PC-3 (cell line): ENCODE results near the gene NKD2. TPM values are rescaled to one million over a fixed set of nuclear protein-coding genes. Genes with fewer than 3 reads are reported as not detected.

Experiments
- ATAC-seq: fragments of 200-7000 bp; cut with Tn5 transposase; 2 replicates; pipeline ENCODE4 v1.9.1; 2020; ENCODE audit warnings: mild to moderate bottlenecking, moderate library complexity
- BruUV-seq: library from RNA; stranded (reverse); fragments of 400-500 nt; replicated peaks from 2 replicates; lab custom pipeline; 2021; lab: Mats Ljungman, UMichigan
- CTCF ChIA-PET: fragments of 300-600 bp; sonication (Branson Sonifier 250); formaldehyde crosslinking; loops from one replicate; lab custom pipeline; 2022; ENCODE audit warnings: antibody characterized with exemption; lab: Charles Lee
- POLR2A ChIA-PET: fragments of 300-600 bp; sonication (Branson Sonifier 250); formaldehyde crosslinking; loops from one replicate; lab custom pipeline; 2022; ENCODE audit warnings: antibody characterized with exemption; ENCODE audit not compliant: unreplicated experiment; lab: Charles Lee
- DNase-seq: peaks from one replicate; pipeline ENCODE4 v3.0.0-alpha.2; 2015
- H2AFZ ChIP-seq: fragments of 300-600 bp; sonication (generic); 2 replicates; pipeline ENCODE4 v1.6.0; 2016; ENCODE audit warnings: antibody characterized with exemption, low read length
- H3F3A ChIP-seq: fragments of 300-600 bp; sonication (generic); one replicate; pipeline ENCODE4 v1.6.0; 2017; ENCODE audit warnings: antibody characterized with exemption, low read length, control low read depth, mild to moderate bottlenecking; ENCODE audit not compliant: unreplicated experiment
- H3K27ac ChIP-seq: fragments of 300-600 bp; sonication (generic); 2 replicates; pipeline ENCODE4 v1.5.1; 2016; ENCODE audit warnings: mild to moderate bottlenecking, low read length
- H3K27me3 ChIP-seq: fragments of 300-600 bp; sonication (generic); 2 replicates; pipeline ENCODE4 v1.6.1; 2016; ENCODE audit warnings: low read length, mixed read lengths
- H3K36me3 ChIP-seq: fragments of 300-600 bp; sonication (generic); 2 replicates; pipeline ENCODE4 v1.6.1; 2016; ENCODE audit warnings: low read depth, mixed run types, low read length, mixed read lengths
- H3K4me1 ChIP-seq: fragments of 300-600 bp; sonication (generic); 2 replicates; pipeline ENCODE4 v1.5.1; 2016; ENCODE audit warnings: low read length; ENCODE audit not compliant: insufficient read depth
- H3K4me2 ChIP-seq: fragments of 300-600 bp; sonication (generic); 2 replicates; pipeline ENCODE4 v1.6.0; 2016; ENCODE audit warnings: low read length
- H3K4me3 ChIP-seq: fragments of 300-600 bp; sonication (generic); 2 replicates; pipeline ENCODE4 v1.5.1; 2016; ENCODE audit warnings: mild to moderate bottlenecking, low read length, mixed read lengths
- H3K79me2 ChIP-seq: fragments of 300-600 bp; sonication (generic); 2 replicates; pipeline ENCODE4 v1.6.1; 2017; ENCODE audit warnings: low read length, mixed read lengths
- H3K9ac ChIP-seq: fragments of 300-600 bp; sonication (generic); 2 replicates; pipeline ENCODE4 v1.6.0; 2016; ENCODE audit warnings: mild to moderate bottlenecking, low read length
- H3K9me2 ChIP-seq: fragments of 300-600 bp; sonication (generic); replicated peaks from 2 replicates; pipeline ENCODE4 v1.6.1; 2016; ENCODE audit warnings: mixed run types, low read length, mixed read lengths
- H3K9me3 ChIP-seq: fragments of 300-600 bp; sonication (generic); 2 replicates; pipeline ENCODE4 v1.6.1; 2016; ENCODE audit warnings: low read length, mixed read lengths
- H4K20me1 ChIP-seq: fragments of 300-600 bp; sonication (generic); 2 replicates; pipeline ENCODE4 v1.6.1; 2016; ENCODE audit warnings: low read length, mixed read lengths
- CTCF ChIP-seq: fragments of 300-600 bp; sonication (generic); conservative IDR thresholded peaks from 2 replicates; pipeline ENCODE4 v1.5.1; 2017; ENCODE audit warnings: antibody characterized with exemption, low read depth, mild to moderate bottlenecking, low read length
- EZH2 ChIP-seq: fragments of 300-600 bp; sonication (generic); IDR thresholded peaks from one replicate; pipeline ENCODE4 v1.6.1; 2017; ENCODE audit warnings: antibody characterized with exemption, mild to moderate bottlenecking, low read length; ENCODE audit not compliant: unreplicated experiment
- EZH2phosphoT487 ChIP-seq: fragments of 300-600 bp; sonication (generic); IDR thresholded peaks from 2 replicates; pipeline ENCODE4 v1.6.1; 2018; ENCODE audit warnings: mild to moderate bottlenecking, antibody characterized with exemption, low read length, borderline replicate concordance
- intact Hi-C: fragments of 100-400 bp; cut with micrococcal nuclease; formaldehyde crosslinking; loops from 2 replicates; pipeline ENCODE4 v1.9.0; 2023
- total RNA-seq: library from RNA; depleted of rRNA; stranded (reverse); fragments of >200 nt; gene quantifications from 2 replicates; pipeline ENCODE4 v1.2.3, GENCODE V29; 2014

Gene NKD2
- total RNA-seq, 1 experiment from 2014 or later = 1.6 TPM

DNA sequence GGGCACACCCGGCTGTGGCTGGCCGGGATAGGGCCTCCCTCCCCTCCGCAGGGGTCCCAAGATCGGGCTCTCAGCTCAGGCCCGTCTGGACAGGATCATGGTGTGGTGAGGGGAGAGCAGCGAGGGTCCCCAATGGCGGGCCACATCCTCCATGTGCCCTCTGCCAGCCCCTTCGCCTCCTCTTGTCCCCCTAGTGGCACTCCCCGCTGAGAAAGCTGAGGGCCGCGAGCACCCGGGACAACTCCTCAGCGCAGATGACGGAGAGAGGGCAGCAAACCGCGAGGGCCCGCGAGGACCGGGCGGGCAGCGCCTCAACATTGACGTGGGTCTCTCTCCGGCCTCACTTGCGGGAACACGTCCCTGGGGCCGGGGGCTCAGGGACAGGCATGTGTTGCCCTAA is 24.6 kb downstream of the NKD2 start:
- H3K9me3 ChIP-seq = no peaks in the 10 kb centered on the region
- no peak overlapping the region for H3K4me3 ChIP-seq
- no peaks in the 10 kb centered on the region for H3K79me2 ChIP-seq
- no peaks in the 10 kb centered on the region for H3K9me2 ChIP-seq
- ATAC-seq (no peak), DNase-seq (no peak)
- H3K4me1 ChIP-seq = no peaks in the 10 kb centered on the region
- ChIA-PET POLR2A (no interaction called here), CTCF (no interaction called here)
- H3K4me2 ChIP-seq = no peak overlapping the region
- TF ChIP-seq EZH2 (no peak), EZH2phosphoT487 (no peak), CTCF (no peak)
- BruUV-seq = no TSS peak
- no peak overlapping the region for H3K9ac ChIP-seq
- H3K27me3 ChIP-seq = no peaks in the 10 kb centered on the region
- no peak overlapping the region for H3K27ac ChIP-seq
- no peaks in the 10 kb centered on the region for H3K36me3 ChIP-seq
- H2AFZ ChIP-seq = no peak overlapping the region
- intact Hi-C loops = no loop called here
- H4K20me1 ChIP-seq = no peaks in the 10 kb centered on the region
- no peaks in the 10 kb centered on the region for H3F3A ChIP-seq

GRCh38 chr5:1033606-1034420 is 25.2 kb downstream of the NKD2 start:
- ChIA-PET CTCF (no interaction called here), POLR2A (no interaction called here)
- no peak for TF ChIP-seq CTCF
- no peak for TF ChIP-seq EZH2
- TF ChIP-seq EZH2phosphoT487 = no peak
- Histone ChIP-seq H3K9ac (no peak overlapping the region), H3K9me2 (no peaks in the 10 kb centered on the region), H4K20me1 (no peaks in the 10 kb centered on the region), H3F3A (no peaks in the 10 kb centered on the region), H3K27me3 (no peaks in the 10 kb centered on the region), H3K9me3 (no peaks in the 10 kb centered on the region), H3K27ac (no peak overlapping the region), H3K4me2 (no peak overlapping the region), H2AFZ (no peak overlapping the region), H3K79me2 (no peaks in the 10 kb centered on the region), H3K4me3 (no peak overlapping the region), H3K4me1 (no peaks in the 10 kb centered on the region), H3K36me3 (no peaks in the 10 kb centered on the region)
- no TSS peak for BruUV-seq
- no peak for DNase-seq
- ATAC-seq = no peak
- intact Hi-C loops = no loop called here

DNA sequence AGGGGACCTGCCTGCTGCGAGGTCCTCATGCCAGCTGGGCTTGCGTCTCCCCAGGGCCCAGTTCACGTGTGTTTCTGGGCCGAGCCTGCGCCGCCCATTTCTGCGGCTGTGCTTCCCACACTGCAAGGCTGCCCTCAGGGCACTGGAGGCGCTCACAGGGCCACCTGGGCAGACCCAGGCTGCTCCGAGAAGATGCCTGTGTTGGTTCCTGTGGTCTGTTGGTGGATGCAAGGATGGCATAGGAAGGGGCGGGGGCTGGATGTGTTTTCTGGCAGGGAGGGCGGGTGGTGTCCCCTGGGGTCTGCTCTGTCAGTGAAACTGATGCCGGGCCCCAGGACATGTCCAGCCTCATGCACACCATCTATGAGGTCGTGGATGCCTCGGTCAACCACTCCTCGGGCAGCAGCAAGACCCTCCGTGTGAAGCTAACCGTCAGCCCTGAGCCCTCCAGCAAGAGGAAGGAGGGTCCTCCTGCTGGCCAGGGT is 25.9 kb downstream of the NKD2 start:
- no peaks in the 10 kb centered on the region for H3K27me3 ChIP-seq
- intact Hi-C loops = no loop called here
- POLR2A ChIA-PET = no interaction called here

More for the DNA sequence above, 25.9 kb downstream of the NKD2 start:
- CTCF ChIA-PET = no interaction called here
- no peak overlapping the region for H3K27ac ChIP-seq
- H3F3A ChIP-seq = no peaks in the 10 kb centered on the region
- no peaks in the 10 kb centered on the region for H3K79me2 ChIP-seq
- no peak overlapping the region for H2AFZ ChIP-seq
- no peak overlapping the region for H3K4me3 ChIP-seq
- H3K9me3 ChIP-seq = no peaks in the 10 kb centered on the region
- no peaks in the 10 kb centered on the region for H3K36me3 ChIP-seq
- no peaks in the 10 kb centered on the region for H4K20me1 ChIP-seq
- no peak for ATAC-seq
- no peaks in the 10 kb centered on the region for H3K9me2 ChIP-seq
- BruUV-seq = no TSS peak
- DNase-seq = no peak
- H3K4me1 ChIP-seq = no peaks in the 10 kb centered on the region
- H3K9ac ChIP-seq = no peak overlapping the region
- TF ChIP-seq EZH2 (no peak), EZH2phosphoT487 (no peak), CTCF (no peak)
- H3K4me2 ChIP-seq = no peak overlapping the region
